G401.6 (cell line): ENCODE measurements around the gene HPS5.
"Not testable (repeated sequence)": the region's sequence is repeated elsewhere in the genome, so short reads cannot be mapped to it uniquely, and the experiment has no call there.

Experiments
- FAIRE-seq: peaks from 2 replicates; lab custom pipeline; 2012; peaks lifted over from hg19 to GRCh38; lab: Jason Lieb, UNC

HPS5 gene

DNA sequence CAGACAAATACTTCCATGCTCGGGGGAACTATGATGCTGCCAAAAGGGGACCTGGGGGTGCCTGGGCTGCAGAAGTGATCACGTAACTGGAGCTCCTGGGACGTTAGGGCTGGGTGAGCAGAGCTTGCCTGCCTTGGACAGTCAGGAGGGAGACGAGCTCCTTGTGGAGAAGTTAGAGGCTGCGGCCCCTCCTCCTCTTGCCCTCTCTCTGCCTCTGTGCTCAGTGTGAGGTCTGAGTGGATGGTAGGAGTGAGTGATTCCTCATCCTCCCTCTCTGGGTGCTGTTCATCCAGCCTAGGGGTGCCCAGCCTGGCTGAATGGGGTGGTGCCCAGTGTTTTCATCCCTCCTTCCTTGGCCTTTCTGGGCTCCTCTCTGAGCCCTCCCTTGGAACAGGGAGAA is 52.7 kb downstream of the HPS5 start:
- FAIRE-seq, result not testable (repeated sequence)

- FAIRE-seq, result not testable (repeated sequence)
These were observed 54.4 kb downstream of the HPS5 start for GRCh38 chr11:18267335-18268133.

DNA sequence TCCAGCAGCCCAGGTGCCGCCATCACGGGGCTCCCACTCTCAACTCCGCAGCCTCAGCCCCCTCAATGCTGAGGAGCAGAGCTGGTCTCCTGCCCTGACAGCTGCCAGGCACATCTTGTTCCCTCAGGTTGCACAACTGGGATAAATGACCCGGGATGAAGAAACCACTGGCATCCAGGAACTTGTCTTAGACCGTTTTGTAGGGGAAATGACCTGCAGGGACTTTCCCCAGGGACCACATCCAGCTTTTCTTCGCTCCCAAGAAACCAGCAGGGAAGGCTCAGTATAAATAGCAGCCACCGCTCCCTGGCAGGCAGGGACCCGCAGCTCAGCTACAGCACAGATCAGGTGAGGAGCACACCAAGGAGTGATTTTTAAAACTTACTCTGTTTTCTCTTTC is 56.0 kb downstream of the HPS5 start, which contains the start of gene SAA1:
TSS of gene SAA1 (plus strand) at position 316 of the 400 bp plus-strand sequence. CDS start 624 bp downstream, outside the sequence.
- no peak for FAIRE-seq

GRCh38 chr11:18264677-18265555 is 57.0 kb downstream of the HPS5 start:
- no peak for FAIRE-seq

DNA sequence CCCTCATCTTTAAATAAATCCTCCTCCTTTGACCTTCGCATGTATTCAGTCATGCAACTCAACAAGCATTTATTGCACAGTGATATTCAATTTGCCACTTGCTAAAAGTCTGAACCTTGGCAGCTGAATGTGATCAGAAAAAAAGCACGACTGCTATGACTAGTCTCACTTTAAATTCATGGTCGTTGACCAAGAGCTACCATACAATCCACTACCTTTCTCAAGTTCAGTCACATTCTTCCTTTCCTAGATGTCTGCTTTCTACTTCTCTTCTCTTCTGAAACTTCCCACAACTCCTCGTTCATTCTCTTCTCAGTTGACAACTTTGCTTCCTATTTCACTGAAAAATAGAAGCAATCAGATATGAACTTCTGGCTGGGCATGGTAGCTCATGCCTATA is 57.9 kb downstream of the HPS5 start:
- no peak for FAIRE-seq

DNA sequence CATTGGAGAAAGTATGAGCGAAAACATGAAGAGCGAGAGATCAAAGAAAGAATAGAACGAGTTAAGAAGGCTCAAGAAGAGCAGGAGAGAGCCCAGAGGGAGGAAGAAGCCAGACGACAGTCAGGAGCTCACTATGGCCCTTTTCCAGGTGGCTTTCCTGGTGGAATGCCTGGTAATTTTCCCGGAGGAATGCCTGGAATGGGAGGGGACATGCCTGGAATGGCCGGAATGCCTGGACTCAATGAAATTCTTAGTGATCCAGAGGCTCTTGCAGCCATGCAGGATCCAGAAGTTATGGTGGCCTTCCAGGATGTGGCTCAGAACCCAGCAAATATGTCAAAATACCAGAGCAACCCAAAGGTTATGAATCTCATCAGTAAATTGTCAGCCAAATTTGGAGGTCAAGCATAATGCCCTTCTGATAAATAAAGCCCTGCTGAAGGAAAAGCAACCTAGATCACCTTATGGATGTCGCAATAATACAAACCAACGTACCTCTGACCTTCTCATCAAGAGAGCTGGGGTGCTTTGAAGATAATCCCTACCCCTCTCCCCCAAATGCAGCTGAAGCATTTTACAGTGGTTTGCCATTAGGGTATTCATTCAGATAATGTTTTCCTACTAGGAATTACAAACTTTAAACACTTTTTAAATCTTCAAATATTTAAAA is 59.1 kb downstream of the HPS5 start:
- not testable (repeated sequence) for FAIRE-seq

DNA sequence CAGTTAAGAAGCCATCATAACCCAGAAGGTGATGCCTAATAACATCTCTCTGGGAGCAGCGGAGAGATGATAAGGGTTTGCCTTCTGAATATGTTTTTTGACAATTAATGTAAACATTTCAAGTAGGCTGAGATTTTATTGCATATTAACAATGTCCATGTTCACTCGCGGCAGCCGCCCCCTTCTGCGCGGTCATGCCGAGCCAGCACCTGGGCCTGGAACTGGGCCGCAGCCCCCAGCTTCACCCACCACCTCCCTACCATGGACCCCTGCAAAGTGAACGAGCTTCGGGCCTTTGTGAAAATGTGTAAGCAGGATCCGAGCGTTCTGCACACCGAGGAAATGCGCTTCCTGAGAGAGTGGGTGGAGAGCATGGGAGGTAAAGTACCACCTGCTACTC is 60.2 kb downstream of the HPS5 start:
- FAIRE-seq, result no peak

GRCh38 chr11:18259259-18259658 is 62.7 kb downstream of the HPS5 start:
- no peak for FAIRE-seq

DNA sequence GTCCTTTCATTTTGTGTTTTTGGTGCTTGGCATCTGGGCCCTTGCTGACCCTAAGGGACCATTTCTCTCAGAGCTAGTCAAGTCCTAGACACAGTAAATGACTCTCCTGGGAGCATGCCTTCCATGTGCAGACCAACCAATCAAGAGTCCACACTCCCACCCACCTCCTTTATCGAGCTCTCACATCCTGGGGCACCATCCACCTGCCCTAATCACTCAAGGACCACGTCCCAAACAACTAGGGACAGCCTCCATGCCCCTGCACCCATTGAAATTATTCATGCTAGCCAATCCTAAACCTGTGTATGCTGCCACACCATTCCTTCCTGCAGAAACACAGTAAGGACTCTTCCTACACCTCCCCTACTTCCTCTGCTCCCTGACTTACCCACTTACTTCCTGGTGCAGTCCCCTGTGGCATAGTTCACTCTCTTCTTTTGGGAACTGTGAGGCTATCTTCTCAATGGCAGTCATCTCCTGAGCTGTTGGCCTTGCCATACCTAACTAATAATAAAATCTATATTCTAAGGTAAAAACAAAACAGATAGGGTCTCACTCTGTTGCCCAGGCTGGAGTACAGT is 67.1 kb downstream of the HPS5 start:
- FAIRE-seq, result no peak

DNA sequence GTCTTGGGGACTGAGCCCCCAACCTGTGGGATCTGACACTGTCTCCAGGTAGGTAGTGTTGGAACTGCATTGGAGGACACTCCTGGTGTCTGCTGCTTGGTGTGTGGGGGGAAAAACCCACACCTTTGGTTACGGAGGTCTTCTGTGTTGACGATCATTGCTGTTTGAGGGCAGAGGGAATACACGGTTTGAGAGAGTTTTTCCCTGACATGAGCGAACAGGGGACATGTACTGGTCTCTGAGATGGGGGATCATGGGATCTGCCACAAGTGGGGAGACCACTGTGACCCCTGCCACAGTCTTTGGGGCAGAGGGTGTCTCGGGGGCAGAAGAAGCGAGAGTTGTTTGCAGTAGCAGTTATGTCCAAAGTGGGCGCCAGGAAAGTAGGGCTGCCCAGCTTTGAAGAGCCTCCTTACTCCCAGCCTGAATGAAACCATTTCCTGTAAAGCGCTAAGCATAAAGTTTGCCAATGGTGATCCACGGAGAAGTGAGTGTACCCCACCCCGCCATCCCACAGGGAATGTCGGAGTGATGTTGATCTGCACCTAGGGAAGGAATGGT is 68.1 kb downstream of the HPS5 start:
- no peak for FAIRE-seq

- no peak for FAIRE-seq
These were observed 68.7 kb downstream of the HPS5 start for GRCh38 chr11:18253233-18253632.

GRCh38 chr11:18248561-18248960 is 73.4 kb downstream of the HPS5 start, which contains the start of gene SAA2:
TSS of gene SAA2 (minus strand) at chr11:18248668. CDS start at chr11:18248011, 657 bp downstream.
- no peak for FAIRE-seq

DNA sequence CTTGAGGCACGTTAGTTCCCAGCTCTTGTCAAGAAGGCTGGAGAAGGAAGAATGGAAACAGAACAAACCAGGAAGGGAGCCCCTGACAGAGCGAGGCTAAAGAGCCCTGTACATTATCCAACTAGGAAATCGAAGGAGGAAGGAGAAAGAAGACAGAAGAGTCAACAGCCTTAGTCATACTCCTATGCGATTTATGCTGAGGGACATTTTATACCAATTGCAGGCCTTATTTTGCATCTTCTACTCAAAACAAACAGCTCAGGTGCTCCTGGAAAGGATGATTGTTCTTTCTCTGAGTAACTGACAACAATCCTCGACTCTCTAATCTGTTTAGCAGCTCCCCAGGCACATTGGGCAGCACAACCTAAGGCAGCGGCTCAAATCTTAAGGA is 74.8 kb downstream of the HPS5 start:
- not testable (repeated sequence) for FAIRE-seq

GRCh38 chr11:18246379-18247190 is 75.4 kb downstream of the HPS5 start:
- FAIRE-seq, result not testable (repeated sequence)

DNA sequence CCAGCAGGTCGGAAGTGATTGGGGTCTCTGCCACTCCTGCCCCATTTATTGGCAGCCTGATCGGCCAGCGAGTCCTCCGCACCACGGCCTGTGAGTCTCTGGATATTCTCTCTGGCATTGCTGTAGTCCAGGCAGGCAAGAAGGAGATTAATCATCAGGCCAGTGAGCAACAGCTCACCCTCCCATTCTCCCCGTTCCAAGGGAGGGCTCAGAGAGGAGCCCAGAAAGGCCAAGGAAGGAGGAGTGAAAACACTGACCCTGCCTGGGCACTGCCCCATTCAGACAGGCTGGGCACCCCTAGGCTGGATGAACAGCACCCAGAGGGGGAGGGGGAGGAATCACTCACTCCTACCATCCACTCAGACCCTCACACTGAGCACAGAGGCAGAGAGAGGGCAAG is 76.5 kb downstream of the HPS5 start:
- no peak for FAIRE-seq

DNA sequence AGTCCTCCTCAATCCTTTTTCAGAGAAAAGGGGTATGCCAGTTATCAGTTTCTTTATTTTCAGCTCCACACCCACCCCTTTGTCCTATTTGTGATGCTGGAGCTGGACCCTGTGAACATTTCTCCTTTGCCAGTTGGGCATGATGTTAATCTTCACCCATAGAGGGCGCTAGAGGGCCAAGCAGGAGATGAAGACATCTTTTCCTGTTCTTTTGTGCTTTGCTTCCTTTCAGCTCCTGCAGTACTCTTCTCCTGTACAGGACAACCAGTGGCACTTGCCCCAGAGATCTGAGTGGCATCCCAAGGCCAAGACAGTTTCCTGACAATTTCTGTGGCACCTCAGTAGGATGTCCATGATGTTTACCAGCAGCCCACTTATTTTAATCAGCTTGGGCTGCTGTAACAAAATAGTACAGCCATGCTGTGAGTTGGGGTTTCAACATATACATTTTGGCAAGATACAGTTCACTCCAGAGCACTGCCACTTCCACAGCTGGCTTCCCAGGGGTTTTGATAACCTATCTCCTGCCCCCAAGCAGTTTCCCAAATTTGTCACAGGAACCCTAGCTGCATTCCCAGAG is 78.1 kb downstream of the HPS5 start:
- no peak for FAIRE-seq

DNA sequence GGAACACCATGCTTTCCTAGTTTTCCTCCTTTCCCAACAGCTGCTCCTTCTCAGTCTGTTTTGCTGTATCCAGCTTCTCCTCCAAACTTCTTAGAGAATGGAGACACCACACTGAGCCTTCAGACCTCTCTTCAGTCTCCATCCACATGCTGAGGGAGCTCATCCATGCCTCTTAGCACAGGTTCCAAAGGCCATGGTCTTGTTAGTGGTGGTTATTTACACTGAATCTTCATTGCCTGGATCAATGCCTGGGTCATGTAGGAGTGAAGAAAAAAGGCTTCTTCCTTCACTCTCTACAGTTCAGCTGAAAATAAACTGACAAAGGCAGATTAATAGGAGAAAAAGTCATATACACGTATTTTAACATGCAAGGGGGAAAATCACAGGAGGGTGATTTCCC is 82.3 kb downstream of the HPS5 start:
- FAIRE-seq, result no peak

GRCh38 chr11:18236664-18237356 is 85.1 kb downstream of the HPS5 start, which contains the start of gene SAA4:
TSS of gene SAA4 (minus strand) at chr11:18236802. CDS start at chr11:18235926, 876 bp downstream.
- no peak for FAIRE-seq

- FAIRE-seq, result no peak
These were observed 86.3 kb downstream of the HPS5 start for GRCh38 chr11:18235394-18236334.
